GM19023 (cell line): Measurements from ENCODE around the gene AQR.
"Not testable (repeated sequence)": the region's sequence is repeated elsewhere in the genome, so short reads cannot be mapped to it uniquely, and the experiment has no call there.

ENCODE experiments used
- ATAC-seq: cut with Tn5 transposase; IDR thresholded peaks from one replicate; pipeline ENCODE4 v1.9.1; 2021; ENCODE audit warnings: mild to moderate bottlenecking, moderate library complexity; ENCODE audit not compliant: unreplicated experiment

The AQR gene

GRCh38 chr15:34964277-34964676 lies 5.3 kb downstream of the AQR start:
- no peak for ATAC-seq

- no peak for ATAC-seq
These were observed 15.7 kb downstream of the AQR start for GRCh38 chr15:34953851-34954250.

DNA sequence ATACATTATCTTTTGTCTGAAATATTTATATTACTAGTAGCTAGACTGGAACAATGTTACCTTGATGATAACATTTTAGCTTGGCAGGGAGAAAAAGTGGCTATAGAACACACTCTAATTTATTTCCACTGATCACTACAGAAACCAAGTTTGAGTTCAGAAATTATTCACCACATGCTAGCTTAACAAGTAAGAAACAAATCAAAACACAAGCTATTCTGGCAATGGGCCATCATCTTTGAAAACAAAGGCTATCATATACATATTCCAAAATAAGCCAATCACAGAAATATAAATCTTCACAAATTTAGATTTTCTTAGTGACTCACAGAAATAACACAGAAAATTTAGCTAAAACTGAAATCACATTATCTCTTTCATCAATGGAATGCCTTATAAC lies 17.1 kb downstream of the AQR start:
- no peak for ATAC-seq

DNA sequence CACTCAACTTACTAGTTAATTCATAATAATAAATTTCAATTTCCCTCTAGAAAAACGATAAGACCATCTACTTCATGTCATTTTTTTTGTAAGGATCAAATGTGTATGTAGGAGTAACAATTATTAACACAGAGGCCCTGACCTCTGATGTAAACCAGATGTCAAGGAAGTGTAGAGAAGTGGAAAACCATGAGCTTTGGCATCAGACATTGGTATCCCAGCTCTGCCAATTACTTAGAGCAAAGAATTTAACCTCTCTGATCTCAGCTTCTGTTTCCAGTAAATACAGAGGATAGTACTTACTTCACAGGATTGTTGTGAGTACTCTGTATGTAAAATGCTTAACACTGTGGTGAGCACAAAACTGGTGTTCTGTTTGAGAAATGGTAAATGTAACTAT lies 17.5 kb downstream of the AQR start:
- ATAC-seq = no peak

- no peak for ATAC-seq
These were observed 24.6 kb downstream of the AQR start for GRCh38 chr15:34944936-34945335.

GRCh38 chr15:34943711-34944110 lies 25.8 kb downstream of the AQR start:
- no peak for ATAC-seq

DNA sequence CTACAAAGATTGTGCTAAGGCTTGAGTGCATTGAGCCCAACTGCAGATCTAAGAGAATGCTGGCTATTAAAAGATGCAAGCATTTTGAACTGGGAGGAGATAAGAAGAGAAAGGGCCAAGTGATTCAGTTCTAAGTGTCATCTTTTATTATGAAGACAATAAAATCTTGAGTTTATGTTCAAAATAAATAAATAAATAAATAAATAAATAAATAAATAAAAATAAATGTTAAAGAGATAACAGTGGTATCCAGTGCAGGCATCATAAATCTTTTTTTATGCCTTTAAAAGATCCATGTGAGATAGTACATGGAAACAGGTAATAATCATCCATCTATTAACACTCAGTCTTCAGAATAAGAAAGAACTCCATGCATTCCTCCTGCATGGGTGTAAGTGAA lies 26.3 kb downstream of the AQR start:
- ATAC-seq = not testable (repeated sequence)

GRCh38 chr15:34942363-34942762 lies 27.2 kb downstream of the AQR start:
- no peak for ATAC-seq

DNA sequence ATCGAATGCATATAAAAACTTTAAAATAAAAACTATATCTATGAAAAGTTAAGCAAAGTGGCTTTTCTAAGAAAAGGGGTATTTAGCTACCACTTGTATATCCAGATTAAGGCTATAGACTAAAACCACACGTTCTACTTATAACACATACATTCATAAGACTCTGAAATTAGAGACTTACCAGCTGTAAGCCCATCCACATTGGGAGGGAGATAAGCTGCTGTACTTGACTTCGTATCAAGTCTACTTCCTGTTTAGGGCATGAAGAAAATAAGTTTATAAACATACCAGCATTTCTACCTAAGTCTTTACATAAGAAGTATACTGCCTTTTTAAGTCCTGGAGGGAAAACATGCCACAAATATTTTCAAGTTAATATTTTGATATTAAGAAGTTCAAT lies 27.7 kb downstream of the AQR start:
- no peak for ATAC-seq

GRCh38 chr15:34941185-34941698 lies 28.3 kb downstream of the AQR start:
- ATAC-seq = no peak

DNA sequence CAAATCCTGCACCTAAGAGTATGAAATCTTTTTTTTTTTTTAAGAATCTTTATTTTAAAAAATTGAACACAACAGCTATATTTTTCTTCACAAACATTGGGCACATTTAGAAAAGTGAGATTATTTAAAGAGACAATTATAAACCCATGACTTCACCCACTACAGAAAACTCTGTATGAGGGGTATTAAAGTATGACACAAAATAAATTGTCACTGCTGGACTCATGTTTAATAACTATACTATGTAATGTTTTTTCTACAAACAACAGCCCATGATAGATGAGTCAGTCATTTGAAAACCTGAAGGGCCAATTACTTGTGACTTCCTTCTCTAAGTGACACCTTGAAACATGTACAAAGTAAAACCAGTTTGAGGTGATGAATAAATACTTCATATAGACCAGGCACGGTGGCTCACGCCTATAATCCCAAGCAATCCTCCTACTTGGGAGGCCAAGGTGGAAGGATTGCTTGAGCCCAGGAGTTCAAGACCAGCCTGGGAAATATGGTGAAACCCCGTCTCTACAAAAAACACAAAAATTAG lies 36.0 kb downstream of the AQR start:
- ATAC-seq = no peak

- not testable (repeated sequence) for ATAC-seq
These were observed 41.2 kb downstream of the AQR start for GRCh38 chr15:34928349-34928748.

- no peak for ATAC-seq
These were observed 41.8 kb downstream of the AQR start for GRCh38 chr15:34927726-34928125.

DNA sequence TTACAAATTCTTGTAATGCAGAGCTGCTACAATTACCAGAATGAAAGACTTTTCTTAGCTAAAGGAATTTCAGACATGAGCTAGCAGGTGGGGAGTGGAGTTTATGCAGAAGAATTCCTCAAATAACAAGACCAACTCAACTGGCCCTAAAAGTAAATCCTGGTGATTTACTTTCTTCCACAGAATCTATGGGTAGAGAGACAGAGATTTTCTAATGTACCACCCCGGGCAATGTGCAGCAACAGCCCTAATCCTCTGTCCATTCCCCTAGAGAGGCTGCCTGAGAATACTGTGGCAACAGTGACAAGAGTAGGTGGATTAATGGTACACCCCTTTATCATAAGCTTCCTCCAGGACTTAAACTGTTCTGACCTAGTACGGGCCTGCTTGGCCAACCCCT lies 55.2 kb downstream of the AQR start:
- no peak for ATAC-seq

DNA sequence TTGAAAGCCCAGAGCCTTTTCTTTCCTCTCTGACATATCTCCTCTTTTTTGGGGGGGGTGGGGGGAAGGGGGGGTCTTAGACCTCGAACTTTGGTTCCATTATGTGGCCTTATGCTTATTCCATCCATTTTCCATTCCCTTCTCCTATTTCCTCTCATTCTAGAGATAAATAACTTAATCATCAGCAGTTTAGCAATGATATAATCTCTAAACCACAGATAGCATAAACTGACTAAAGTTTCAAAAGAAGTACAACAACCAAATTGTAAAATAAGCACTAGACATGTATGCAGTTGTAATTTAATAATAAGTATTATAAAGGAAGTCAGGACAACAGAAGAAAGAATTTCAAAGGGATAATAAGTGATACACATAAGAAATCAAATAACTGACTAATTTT lies 64.5 kb downstream of the AQR start:
- no peak for ATAC-seq

DNA sequence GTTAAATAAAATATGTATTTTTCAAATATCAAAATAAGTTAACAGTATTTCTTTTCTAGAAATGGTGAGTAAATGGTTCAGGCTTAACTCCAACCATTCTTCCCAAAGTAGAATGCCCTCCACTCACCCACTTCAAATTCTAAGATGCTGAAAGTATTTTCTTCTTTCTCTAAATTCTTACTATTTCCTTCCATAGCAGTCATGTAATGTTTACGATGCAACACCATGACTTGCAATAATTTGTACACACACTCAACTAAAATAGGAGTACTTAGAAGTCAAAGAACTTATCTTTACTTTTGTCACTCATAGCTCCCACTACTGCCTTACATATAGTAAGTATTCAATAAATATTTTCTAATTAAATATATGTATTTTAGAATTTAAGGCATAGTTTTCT lies 65.0 kb downstream of the AQR start:
- ATAC-seq = no peak

DNA sequence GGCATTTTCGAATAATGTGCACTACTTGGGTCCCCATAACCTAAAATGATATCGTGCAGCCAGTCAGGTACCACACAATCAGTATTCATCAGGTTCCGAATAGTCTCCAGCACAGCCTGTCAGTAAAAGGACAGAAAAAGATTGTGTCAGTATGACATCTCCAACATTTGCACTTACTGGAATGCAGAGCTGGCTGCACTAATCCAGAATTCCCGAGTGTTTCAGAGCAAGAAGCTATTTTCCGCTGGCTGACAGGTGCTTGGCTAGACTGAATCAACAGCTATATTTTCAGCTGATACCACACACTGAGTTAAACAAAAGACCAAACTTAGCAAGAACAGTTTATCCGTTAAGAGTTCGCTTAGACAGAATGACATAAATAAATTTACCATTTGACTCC lies 68.8 kb downstream of the AQR start:
- ATAC-seq = no peak

DNA sequence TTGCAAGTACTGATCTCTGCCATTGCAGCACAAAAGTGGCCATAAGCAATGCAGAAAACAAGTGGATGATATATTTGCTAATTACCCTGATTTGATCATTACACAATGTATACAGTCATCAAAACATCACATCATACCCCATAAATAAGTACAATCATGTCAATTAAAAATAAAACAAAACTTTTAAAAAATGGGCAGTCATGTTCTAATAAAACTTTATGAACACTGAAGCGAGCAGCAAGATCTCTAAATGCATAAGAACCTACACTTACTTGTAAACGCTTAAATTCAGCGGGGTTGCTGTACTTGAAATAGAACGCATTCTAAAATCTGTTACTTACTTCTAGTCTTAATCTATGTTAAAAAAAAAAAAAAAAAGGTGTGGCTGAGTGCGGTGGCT lies 73.4 kb downstream of the AQR start:
- no peak for ATAC-seq

DNA sequence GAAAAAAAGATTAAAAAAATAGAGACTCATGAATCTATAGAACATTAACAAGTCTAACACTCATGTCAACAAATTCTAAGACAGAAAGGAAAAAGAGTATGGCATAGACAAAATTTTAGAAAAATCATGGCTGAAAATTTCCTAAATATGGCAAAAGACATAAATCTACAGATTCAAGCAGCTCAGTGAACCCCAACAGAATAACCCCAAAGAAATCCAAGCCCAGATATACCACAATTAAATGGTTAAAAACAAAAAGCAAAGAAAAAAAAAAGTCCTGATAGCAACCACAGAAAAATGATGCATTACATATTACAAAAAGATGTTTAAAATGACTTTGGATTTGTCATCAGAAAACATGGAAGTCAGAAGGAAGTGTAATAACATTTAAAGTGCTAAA lies 75.6 kb downstream of the AQR start:
- ATAC-seq = no peak

GRCh38 chr15:34892963-34893591 lies 76.5 kb downstream of the AQR start:
- ATAC-seq = no peak

- no peak for ATAC-seq
These were observed 79.1 kb downstream of the AQR start for GRCh38 chr15:34890424-34890823.

DNA sequence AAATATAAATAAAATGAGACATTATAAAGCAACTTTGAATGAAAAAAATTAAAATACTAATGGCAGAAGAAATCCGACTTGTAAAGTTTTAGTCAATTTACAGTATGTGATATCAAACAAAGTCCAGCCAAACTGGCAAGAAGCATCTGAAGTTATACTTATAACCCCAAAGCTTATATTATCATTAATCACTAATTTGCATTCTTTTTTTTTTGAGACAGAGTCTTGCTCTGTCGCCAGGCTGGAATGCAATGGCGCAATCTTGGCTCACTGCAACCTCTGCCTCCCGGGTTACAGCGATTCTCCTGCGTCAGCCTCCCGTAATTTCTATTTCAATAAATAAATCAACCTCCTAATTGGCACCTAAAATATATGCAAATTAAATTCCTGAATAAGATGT lies 80.1 kb downstream of the AQR start:
- no peak for ATAC-seq

DNA sequence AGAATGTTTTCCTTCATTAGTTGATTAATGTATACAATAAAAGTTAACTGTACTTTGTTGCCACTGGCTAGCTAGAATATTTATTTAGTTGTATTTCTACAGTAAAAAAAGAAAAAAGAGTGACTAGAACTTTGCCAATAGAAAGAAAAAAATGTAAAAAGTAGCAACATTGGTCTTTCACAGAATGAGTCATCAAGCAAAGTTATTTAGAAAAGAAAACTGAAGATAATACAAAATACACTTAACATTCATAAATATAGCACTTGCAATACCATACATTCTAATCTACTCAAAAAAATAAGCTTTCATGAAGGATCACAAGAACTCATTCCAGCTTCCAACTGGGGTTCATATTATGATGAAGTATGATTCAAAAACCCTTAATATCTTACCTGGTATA lies 83.4 kb downstream of the AQR start:
- no peak for ATAC-seq
